NT2/D1 (cell line): ENCODE measurements around the gene AK3.
A peak's percentile ranks its signal among the peaks of the same experiment; 100 is the strongest.

Experiments used
- DNase-seq: peaks from one replicate; pipeline ENCODE4 v3.0.0-alpha.2; 2011; ENCODE audit warnings: low read depth, low spot score
- H3K27me3 ChIP-seq: 2 replicates; pipeline ENCODE4 v1.6.0; 2011; ENCODE audit warnings: mild to moderate bottlenecking; ENCODE audit not compliant: insufficient read length, insufficient read depth
- H3K36me3 ChIP-seq: 2 replicates; pipeline ENCODE4 v1.6.1; 2011; ENCODE audit warnings: mild to moderate bottlenecking, low read length, mixed read lengths; ENCODE audit not compliant: insufficient read depth, insufficient read length
- H3K4me1 ChIP-seq: 2 replicates; pipeline ENCODE4 v1.5.1; 2011; ENCODE audit not compliant: insufficient read depth, insufficient read length
- H3K4me3 ChIP-seq: 2 replicates; pipeline ENCODE4 v1.5.1; 2011; ENCODE audit warnings: low read depth; ENCODE audit not compliant: insufficient read length
- H3K9ac ChIP-seq: 2 replicates; pipeline ENCODE4 v1.6.0; 2011; ENCODE audit warnings: low read depth; ENCODE audit not compliant: insufficient read length
- H3K9me3 ChIP-seq: 2 replicates; pipeline ENCODE4 v1.5.1; 2011; ENCODE audit warnings: mild to moderate bottlenecking, low read length; ENCODE audit not compliant: insufficient read depth
- SUZ12 ChIP-seq: IDR thresholded peaks from 2 replicates; pipeline ENCODE4 v1.6.1; 2011; ENCODE audit not compliant: insufficient read length, insufficient read depth; ENCODE audit errors: extremely low read depth
- YY1 ChIP-seq: IDR thresholded peaks from 2 replicates; pipeline ENCODE4 v1.6.1; 2011; ENCODE audit not compliant: insufficient read length, insufficient read depth
- ZNF274 ChIP-seq: IDR thresholded peaks from 2 replicates; pipeline ENCODE4 v1.6.1; 2011; ENCODE audit warnings: mild to moderate bottlenecking, low read depth, low read length

AK3 gene

DNA sequence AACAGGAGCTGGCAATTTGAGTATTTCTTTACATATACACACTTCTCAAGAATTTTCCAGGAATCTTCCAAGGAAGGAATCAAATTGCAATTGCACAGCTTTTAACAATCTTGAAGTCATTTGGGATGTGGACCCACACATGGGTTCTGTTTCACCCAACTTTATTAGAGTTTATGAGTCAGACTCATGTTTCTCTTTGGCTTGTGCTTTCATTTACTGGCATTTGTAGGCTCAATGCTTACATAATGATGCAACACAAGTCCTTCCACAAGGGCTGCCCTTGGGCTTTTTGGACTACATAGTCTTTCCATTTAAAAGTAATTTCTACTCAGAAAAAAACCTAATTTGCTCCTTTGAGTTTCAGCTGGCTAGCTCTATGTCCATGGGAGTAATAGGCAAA, 66.2 kb downstream of the AK3 start:
- H3K9ac ChIP-seq = no peak overlapping the region
- no peaks in the 10 kb centered on the region for H3K36me3 ChIP-seq
- H3K4me1 ChIP-seq = no peaks in the 10 kb centered on the region
- H3K9me3 ChIP-seq = no peaks in the 10 kb centered on the region
- no peak overlapping the region for H3K4me3 ChIP-seq
- no peak for TF ChIP-seq YY1
- no peaks in the 10 kb centered on the region for H3K27me3 ChIP-seq
- no peak for DNase-seq

DNA sequence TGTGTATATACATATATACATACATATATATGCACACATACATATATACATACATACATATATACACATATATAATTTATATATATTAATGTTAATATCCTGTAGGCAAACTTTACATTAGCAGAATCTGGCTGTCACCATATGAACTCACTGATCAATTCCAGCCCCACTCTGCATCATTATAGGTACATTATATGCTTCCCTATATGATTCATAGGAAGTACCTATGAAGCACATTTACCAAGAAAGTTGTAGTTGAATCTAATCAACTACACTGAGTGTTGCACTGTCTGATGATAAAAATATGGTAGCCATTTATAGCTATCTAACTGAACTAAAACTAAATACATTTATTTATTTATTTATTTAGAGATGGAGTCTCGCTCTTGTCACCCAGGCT, 69.3 kb downstream of the AK3 start:
- no peak for DNase-seq
- peaks cover 4% of the 10 kb centered on the region for H3K27me3 ChIP-seq
- no peak overlapping the region for H3K9ac ChIP-seq
- no peaks in the 10 kb centered on the region for H3K36me3 ChIP-seq
- no peaks in the 10 kb centered on the region for H3K9me3 ChIP-seq
- H3K4me3 ChIP-seq = no peak overlapping the region
- no peaks in the 10 kb centered on the region for H3K4me1 ChIP-seq
- TF ChIP-seq YY1 = no peak
- TF ChIP-seq SUZ12 = no peak

DNA sequence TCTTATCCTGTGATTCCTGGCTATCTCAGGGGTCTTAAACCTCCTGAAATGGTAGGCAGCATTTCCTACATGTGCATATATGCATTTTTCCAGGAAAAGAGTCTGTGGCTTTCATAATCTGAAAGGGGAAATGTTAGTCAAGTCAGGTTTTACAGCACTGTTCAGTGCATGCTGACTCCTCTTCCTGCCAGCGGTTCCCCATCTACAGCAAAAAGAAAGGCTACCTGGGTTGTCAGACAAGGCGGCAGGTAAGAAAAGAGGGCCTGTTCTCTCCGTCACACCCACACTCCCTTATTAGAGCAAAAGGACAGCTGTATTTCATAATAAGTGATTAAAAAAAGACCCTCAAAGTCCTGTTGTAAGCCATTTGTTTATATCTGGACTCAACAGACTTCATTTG, 70.4 kb downstream of the AK3 start:
- no peaks in the 10 kb centered on the region for H3K36me3 ChIP-seq
- no peak for DNase-seq
- H3K4me1 ChIP-seq = no peaks in the 10 kb centered on the region
- no peaks in the 10 kb centered on the region for H3K9me3 ChIP-seq
- no peak overlapping the region for H3K9ac ChIP-seq
- peaks cover 6% of the 10 kb centered on the region for H3K27me3 ChIP-seq
- TF ChIP-seq YY1 = no peak
- no peak for TF ChIP-seq SUZ12
- no peak for TF ChIP-seq ZNF274
- H3K4me3 ChIP-seq = no peak overlapping the region

DNA sequence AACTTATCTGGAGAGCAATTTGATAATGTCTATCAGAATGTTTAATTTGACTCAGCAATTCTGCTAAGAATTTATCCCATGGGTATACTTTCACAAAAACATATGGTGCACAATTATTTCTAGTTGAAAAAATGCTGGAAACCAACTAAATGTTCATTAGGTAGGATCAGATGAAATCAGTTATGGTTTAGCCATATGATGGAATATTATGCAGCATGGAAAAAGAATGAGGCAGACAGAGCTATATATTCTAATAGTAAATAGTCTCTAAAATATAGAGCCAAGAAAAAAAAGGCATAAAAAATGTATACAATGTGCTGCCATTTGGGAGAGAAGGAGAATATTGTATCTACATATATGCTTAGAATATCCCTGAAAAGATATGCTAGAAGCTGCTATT, 71.1 kb downstream of the AK3 start:
- Histone ChIP-seq H3K9ac (no peak overlapping the region), H3K4me1 (no peaks in the 10 kb centered on the region), H3K4me3 (no peak overlapping the region), H3K36me3 (no peaks in the 10 kb centered on the region), H3K9me3 (no peaks in the 10 kb centered on the region), H3K27me3 (peaks cover 6% of the 10 kb centered on the region)
- no peak for DNase-seq
- TF ChIP-seq SUZ12 = no peak
- TF ChIP-seq ZNF274 = no peak
- no peak for TF ChIP-seq YY1

DNA sequence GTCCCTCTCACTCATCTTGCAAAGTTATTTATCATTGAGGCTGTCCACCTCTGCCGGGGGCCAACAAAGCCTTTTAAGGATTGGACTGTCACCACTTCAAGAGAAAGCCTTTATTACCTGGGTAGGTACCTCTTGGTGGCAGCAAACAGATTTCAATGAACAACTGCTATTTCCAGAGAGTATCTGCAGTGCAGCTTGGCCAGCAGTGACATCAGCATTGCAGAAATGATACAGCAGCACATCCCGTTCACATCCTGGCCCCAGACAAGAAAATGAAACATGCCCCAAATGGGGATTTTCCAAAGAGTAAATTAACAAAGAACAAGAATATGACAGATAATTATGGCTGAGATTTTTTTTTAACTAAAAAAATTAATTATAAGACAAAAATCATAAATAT, 72.4 kb downstream of the AK3 start:
- Histone ChIP-seq H3K4me1 (no peaks in the 10 kb centered on the region), H3K9me3 (no peaks in the 10 kb centered on the region), H3K4me3 (no peak overlapping the region), H3K9ac (no peak overlapping the region), H3K27me3 (peaks cover 6% of the 10 kb centered on the region), H3K36me3 (no peaks in the 10 kb centered on the region)
- TF ChIP-seq YY1 (no peak), ZNF274 (no peak), SUZ12 (no peak)
- no peak for DNase-seq

DNA sequence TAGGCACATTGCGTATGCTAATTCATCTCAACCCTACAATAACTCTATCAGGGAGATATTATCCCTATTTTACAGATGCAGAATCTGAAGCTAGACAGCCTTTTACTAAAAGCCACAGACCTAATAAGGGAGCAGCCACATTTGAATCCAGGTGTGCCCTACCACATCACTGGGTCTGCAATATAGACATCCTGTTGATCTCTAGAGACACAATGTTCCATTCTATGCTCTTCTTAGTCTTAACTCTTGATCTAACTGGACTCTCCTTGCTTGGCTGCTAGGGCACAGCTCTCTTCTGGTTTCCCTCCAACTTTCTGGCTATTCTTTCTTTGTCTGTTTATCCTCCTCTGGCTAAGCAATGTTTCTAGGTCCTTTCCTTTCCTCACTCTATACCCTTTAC, 73.3 kb downstream of the AK3 start:
- TF ChIP-seq SUZ12 = no peak
- TF ChIP-seq ZNF274 = no peak
- TF ChIP-seq YY1 = no peak

DNA sequence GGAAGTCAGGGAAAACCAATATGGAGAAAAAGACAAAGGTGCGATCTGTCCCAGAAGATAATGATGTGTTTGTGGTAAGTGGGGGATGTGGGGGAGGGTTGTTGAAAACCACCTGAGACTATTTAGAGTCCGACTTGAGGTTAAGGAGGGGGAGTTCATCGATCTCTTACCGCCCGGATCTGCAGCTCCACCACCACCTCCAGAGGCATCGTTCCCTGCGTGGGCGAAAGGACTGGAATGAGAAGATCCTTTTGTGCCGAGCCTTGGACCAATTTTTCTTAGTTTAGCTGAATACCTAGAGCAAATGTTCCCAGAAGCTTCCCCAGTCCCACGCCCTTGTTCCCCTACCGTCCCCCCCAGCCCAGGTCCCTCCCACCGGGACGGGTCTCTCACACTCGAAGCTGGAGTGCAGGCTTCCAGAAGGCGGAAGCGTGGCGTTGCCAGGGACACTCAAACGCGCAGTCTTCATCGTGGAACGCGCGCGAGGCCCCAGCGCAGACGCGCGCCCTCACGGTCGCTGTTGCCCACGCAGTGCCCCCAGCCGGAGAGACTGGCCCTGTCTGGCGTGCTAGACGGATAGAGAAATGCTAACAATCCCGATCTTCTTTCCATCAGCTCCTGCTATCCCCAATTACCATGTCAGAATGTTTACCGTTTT, 74.8 kb downstream of the AK3 start, which contains the start of gene SPATA6L:
TSS of gene SPATA6L (minus strand) at position 439 of the 658 bp plus-strand sequence. CDS start at position 209, 230 bp downstream.
- TF ChIP-seq ZNF274 (no peak), YY1 (no peak), SUZ12 (no peak)
- Histone ChIP-seq H3K36me3 (no peaks in the 10 kb centered on the region), H3K9ac (peak within 1 kb of the TSS; percentile 44), H3K27me3 (peaks cover 6% of the 10 kb centered on the region), H3K4me1 (peaks cover 5% of the 10 kb centered on the region), H3K4me3 (peak within 1 kb of the TSS; percentile 21), H3K9me3 (no peaks in the 10 kb centered on the region)
- no peak for DNase-seq

More for the DNA sequence above, 73.3 kb downstream of the AK3 start:
- H3K36me3 ChIP-seq = no peaks in the 10 kb centered on the region
- H3K9me3 ChIP-seq = no peaks in the 10 kb centered on the region
- no peak for DNase-seq
- H3K27me3 ChIP-seq = peaks cover 6% of the 10 kb centered on the region
- no peak overlapping the region for H3K4me3 ChIP-seq
- no peak overlapping the region for H3K9ac ChIP-seq
- H3K4me1 ChIP-seq = peaks cover 4% of the 10 kb centered on the region

DNA sequence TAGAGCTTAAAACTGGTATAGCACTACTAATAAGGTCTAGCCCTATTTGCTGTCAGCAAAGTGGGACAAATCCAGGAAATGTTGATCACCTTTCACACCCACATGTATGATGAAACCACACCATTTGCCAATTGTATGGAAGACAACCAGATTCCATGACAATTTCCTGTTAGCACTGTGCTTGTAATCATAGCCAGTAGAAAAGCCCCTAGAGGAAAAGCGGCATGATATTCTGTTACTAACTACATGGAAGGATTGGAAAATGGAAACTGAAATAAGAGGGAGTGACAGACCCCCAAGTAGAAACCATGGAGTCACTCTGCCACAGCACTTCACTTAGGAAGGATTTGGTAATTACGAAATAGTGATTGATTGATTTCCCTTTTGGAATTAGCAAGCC, 75.6 kb downstream of the AK3 start:
- H3K9me3 ChIP-seq = no peaks in the 10 kb centered on the region
- H3K4me3 ChIP-seq = no peak overlapping the region
- peaks cover 6% of the 10 kb centered on the region for H3K27me3 ChIP-seq
- H3K9ac ChIP-seq = no peak overlapping the region
- H3K4me1 ChIP-seq = peaks cover 5% of the 10 kb centered on the region
- no peak for DNase-seq
- TF ChIP-seq SUZ12 (no peak), YY1 (no peak), ZNF274 (no peak)
- no peaks in the 10 kb centered on the region for H3K36me3 ChIP-seq
